GM21390 (cell line): ENCODE measurements around the gene SLC66A3.
A peak's percentile ranks its signal among the peaks of the same experiment; 100 is the strongest.
"Not testable (repeated sequence)": the region's sequence is repeated elsewhere in the genome, so short reads cannot be mapped to it uniquely, and the experiment has no call there.

Experiments used
- ATAC-seq: cut with Tn5 transposase; IDR thresholded peaks from one replicate; pipeline ENCODE4 v1.9.1; 2021; ENCODE audit not compliant: unreplicated experiment

SLC66A3 gene

GRCh38 chr2:11160731-11161455, 5.6 kb downstream of the SLC66A3 start:
- ATAC-seq: peak; percentile 84

- ATAC-seq: no peak
Measured at GRCh38 chr2:11161747-11162146, 6.5 kb downstream of the SLC66A3 start.

GRCh38 chr2:11163439-11164317, 8.4 kb downstream of the SLC66A3 start:
- ATAC-seq: no peak

DNA sequence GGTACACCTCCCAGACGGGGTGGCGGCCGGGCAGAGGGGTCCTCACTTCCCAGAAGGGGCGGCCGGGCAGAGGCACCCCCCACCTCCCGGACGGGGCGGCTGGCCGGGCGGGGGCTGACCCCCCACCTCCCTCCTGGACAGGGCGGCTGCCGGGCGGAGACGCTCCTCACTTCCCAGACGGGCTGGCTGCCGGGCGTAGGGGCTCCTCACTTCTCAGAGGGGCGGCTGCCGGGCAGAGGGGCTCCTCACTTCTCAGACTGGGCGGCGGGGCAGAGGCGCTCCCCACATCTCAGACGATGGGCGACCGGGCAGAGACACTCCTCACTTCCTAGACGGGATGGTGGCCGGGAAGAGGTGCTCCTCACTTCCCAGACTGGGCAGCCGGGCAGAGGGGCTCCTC, 9.8 kb downstream of the SLC66A3 start:
- ATAC-seq: not testable (repeated sequence)

DNA sequence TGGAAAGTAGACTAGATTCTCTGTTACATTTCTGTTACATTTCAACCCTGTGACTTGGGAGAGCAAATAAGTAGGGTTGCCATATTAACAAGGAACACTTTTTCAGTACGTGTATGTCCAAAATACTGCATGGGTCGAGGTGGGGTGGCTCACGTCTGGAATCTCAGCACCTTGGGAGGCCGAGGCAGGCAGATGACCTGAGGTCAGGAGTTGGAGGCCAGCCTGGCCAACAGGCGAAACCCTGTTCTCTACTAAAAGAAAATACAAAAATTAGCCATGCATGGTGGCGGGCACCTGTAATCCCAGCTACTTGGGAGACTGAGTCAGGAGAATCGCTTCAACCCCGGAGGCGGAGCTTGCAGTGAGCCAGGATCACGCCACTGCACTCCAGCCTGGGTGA, 11.2 kb downstream of the SLC66A3 start:
- ATAC-seq: no peak

GRCh38 chr2:11168488-11168887, 13.2 kb downstream of the SLC66A3 start:
- no peak for ATAC-seq

DNA sequence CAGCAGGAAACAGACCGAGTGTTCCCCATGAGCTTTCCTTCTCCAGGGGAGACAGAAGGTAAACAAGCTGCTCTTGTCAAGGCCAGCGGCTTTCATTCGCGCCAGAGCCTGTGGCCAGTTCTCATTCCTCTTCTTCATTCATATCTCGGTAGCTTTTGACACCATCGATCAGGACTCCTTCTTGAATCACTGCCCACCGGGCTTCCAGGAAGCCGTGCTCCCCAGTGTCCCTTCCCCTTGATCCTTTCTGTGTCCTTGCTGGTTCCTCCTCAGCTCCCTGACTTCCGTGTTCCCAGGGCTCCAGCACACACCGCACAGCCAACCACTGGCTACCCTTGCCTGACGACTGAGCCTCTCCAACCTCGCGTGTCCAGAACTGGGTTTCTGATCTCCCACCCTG, 14.1 kb downstream of the SLC66A3 start:
- ATAC-seq: no peak

GRCh38 chr2:11174222-11174621, 19.0 kb downstream of the SLC66A3 start:
- ATAC-seq: no peak

DNA sequence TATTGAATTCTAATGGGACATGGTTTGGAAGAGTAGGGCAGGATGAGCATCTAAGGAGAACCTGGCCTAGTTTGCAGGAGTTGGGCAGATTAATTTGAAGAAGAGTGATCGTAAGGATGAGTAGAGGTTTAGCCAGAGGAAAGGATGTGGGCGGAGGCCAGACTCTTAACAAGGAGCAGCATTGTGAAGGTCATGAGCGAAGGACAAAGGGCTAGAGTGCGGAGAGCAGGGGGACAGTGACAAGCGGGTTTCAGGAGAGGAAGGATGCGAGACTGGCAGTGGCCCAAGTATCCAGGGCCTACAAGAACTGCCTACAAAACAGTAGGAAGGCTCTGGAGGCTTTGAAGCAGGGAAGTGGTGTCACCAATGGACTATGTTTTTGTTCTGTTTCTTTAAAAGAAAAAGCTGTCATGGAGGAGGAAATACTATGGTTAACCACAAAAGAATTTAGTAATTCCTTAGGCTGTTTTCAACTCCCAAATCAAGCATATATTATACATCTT, 20.1 kb downstream of the SLC66A3 start:
- ATAC-seq: no peak

GRCh38 chr2:11177871-11178690, 22.8 kb downstream of the SLC66A3 start:
- ATAC-seq: no peak

DNA sequence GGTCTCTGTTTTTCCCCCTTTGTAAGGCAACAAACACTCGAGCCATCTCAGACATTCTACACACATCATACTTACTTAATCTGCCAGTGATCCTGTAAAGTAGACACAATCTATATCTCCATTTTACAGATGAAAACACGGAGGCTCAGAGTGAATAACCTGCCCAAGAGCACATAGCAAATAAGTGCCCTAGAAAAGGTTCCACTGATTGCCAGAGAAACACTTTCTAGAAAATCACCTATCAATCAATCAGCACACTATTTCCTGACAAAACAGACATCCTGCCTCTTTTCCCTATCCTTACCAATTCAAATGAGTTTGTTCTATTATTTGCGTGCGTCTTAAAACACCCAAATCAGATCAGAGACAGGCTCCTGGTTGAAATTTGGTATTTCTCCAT, 23.9 kb downstream of the SLC66A3 start:
- no peak for ATAC-seq

DNA sequence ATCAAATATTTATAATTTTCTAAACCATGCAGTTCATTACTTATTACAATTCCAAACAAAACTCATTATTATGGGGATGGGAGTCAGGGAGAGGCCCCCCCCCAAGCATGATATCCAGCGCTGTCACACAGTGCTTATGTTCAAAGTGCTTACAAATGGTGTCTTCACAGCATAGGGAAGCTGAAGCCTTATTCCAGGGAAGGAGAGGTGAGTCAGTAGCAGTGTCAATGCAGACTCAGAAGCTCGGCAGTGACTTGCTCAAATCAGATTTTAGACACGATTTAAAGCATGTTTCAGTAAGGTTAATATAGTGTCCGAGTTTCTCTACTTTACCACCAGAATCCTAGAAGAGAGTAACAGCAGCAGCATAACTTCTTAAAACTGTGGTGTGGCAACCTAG, 24.6 kb downstream of the SLC66A3 start:
- ATAC-seq: no peak

DNA sequence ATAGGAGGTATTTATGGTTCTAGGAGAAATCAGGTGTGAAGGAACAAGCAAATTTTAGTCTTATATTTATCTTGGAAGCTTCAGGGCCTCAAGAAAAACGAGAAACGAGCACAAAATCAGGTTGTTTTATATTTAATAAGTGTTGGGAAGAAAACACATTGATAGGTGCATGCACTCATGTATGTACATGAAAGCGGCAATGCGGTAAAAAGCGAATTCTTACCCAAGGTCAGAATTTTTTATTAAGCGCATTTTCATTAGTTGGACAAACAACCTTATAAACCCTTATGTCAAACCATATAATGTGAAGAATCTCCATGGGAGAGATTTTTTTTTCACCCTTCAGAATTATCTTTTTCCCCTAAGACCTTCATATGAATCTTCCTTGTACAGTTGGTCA, 25.4 kb downstream of the SLC66A3 start:
- ATAC-seq: no peak

DNA sequence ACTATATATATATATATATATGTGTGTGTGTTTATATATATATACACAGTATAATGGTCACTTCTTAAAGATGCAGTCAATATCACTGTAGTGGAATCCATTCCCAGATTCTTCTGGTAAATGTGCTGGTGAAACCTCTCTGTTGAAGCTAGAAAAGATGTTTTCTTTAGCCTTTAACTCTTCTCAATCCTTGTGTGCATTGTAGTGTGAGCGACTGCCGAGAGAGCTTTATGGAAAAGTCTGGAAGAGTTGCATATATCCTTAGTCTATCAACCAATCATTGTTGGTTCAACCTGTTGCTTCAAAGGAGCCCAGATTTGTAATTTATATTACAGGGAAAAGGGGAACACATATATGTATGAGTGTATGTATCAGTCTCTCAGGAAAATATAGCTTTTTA, 27.7 kb downstream of the SLC66A3 start:
- no peak for ATAC-seq

DNA sequence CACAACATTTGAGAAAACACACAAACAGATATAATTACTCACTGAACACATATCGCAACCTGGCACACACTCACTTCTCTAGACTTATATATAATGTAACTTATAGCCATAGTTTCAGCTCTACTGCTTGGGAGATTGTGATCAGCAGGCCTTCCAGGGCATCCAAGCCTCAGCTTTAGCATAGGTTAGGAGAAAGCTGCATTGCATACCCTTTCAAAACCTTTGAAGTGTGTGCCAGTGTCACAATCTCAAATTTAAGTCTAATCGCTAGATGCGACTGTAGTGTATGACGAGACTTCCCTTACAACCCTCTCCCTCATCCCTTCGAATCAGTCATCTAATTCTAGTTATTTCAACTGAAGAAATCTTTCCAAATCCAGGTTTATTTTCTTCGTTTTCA, 30.9 kb downstream of the SLC66A3 start:
- no peak for ATAC-seq

GRCh38 chr2:11187083-11187619, 31.9 kb downstream of the SLC66A3 start:
- ATAC-seq: no peak

DNA sequence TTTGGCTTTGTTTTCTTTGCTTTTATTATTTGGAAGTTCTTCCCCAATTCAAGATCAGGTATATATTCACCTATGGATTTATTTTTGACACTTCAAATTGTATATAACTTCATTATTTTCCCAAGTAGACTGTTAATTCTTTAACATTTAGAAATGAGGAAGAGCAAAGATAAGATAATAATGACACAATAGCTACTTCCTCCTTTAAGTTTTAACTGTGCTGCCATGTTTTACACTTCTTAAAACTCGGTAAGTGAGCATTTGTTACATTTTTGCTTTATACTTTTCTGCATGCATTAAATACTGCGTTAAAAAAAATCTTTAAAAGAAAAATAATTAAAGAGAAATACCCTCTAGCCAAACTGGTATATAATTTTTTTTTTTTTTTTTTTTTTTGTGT, 32.5 kb downstream of the SLC66A3 start:
- no peak for ATAC-seq

GRCh38 chr2:11196246-11196645, 41.0 kb downstream of the SLC66A3 start:
- no peak for ATAC-seq

DNA sequence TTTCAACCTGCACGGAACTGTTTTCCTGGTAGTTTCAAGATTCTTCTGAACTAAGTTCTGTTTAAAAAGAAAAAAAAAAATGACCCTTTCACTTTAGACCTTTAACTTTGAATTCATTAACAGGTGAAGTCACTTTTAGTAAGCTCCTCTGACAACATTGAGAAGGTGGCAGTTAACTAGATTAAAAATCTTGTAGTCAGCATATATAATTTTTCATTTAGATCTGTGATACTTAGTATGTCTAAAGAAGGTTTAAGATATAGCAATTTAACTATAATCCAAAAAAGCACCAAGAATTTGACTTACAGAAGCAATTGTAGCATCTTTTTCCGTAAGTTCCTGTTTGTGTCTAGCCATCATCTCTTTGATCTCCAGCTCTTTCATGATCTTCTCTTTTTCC, 45.4 kb downstream of the SLC66A3 start:
- no peak for ATAC-seq

DNA sequence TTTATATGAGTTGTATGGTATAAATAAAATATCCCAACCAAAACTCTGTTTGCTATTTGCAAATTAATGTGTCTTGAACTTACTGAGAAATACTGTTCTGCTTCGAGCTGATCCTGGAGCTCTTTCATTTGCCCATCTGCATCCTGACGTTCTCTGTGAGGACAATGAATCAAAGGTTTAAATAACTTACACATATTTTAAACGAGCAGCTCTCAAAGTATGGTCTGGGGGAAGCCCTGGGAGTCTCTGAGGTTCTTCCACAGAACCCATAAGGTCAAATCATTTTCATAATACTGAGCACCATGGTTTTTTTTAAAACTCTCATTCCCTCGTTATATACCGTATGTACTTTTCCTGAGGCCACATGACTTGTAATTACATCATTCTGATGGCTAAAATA, 46.7 kb downstream of the SLC66A3 start:
- no peak for ATAC-seq

DNA sequence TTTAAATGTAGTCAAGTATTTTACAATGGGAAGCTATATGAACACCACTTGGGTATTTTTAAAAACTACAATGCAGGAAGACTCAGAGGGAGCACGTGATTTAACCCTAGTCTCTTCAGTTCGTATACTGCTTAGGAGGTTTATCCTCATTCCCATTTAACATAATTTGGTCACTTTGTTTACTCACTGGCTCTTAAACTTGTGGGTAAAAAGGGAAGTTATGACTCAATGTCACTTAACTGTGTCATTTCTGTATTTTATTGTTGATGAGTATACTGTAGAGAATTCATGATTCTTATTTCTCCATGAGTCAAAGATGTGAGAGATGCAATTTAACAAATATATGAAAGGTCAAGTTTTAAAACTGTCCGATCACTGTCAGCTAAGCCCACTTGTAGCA, 48.2 kb downstream of the SLC66A3 start:
- no peak for ATAC-seq
